Breast epithelium (tissue), 3 donors: Measurements from ENCODE around the gene CNKSR3.

ENCODE experiments used
- CTCF ChIP-seq, 3 donors: fragments of 450-650 bp; IDR thresholded peaks; one replicate each; pipeline ENCODE4 v1.5.1; 2016 to 2017; ENCODE audit warnings: antibody characterized with exemption in 3 of 3, mild to moderate bottlenecking in 3 of 3, moderate library complexity in 3 of 3
- POLR2A ChIP-seq: fragments of 450-650 bp; IDR thresholded peaks from one replicate; pipeline ENCODE4 v1.6.1; 2016; ENCODE audit warnings: antibody characterized with exemption, mild to moderate bottlenecking, moderate library complexity
- POLR2AphosphoS5 ChIP-seq, 3 donors: sonication (generic); formaldehyde crosslinking; IDR thresholded peaks; one replicate each; pipeline ENCODE4 v1.6.1; 2017; ENCODE audit warnings: antibody characterized with exemption in 3 of 3

- TF ChIP-seq POLR2A, result no peak
- no peak for TF ChIP-seq CTCF (IDR thresholded peaks at IDR 0.05)
- no peak for TF ChIP-seq POLR2AphosphoS5 (IDR thresholded peaks at IDR 0.05)
Measured at GRCh38 chr6:154488802-154489437, 21.6 kb downstream of the CNKSR3 start.
